NOMO-1 treated with dmso at 0.1 percent for 144 hours (cell line): ENCODE results near the gene MICAL2.

Experiments
- DNase-seq: peaks from one replicate; lab custom pipeline; 2025; ENCODE audit not compliant: unreplicated experiment; lab: John Stamatoyannopoulos, UW

MICAL2 gene

GRCh38 chr11:12221051-12221535 lies 110.7 kb downstream of the MICAL2 start:
- DNase-seq = no peak

- no peak for DNase-seq
Measured at GRCh38 chr11:12222055-12222792, 111.8 kb downstream of the MICAL2 start.

DNA sequence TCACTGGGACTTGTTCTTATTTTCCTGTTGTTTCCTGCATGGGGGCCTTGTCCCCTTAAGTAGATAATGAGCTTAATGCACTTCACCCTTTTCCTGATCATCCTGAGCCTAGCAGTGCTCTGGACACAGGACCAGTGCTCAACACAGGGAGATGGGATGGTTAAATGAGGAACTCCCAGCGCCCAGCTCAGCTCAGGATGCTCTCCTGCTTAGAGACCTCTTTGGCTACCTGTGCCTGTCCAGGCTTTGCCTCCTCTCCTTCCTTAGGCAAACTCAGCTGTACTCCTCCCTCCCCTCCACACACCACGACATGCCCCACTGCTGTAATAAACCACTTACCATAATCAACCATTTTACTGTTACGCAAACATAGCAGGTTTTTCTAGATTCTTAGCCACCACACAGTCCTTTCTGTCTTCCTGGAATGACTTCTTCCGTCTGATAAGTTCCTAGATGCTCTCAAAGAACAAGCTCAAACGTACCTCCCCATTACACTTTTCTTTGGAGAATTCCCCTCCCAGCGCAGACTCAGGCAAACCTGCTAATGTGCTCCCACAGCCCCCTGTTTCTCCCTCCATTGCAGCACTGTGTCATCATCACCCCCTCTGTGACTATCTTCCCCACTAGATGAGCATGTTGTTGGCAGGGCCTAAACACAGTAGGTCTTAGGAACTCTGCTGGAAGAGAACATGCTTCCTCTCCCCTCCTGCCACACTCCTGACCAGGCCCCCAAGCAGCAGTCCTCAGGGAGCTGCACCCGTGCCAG lies 113.6 kb downstream of the MICAL2 start:
- peak; percentile 12 for DNase-seq

DNA sequence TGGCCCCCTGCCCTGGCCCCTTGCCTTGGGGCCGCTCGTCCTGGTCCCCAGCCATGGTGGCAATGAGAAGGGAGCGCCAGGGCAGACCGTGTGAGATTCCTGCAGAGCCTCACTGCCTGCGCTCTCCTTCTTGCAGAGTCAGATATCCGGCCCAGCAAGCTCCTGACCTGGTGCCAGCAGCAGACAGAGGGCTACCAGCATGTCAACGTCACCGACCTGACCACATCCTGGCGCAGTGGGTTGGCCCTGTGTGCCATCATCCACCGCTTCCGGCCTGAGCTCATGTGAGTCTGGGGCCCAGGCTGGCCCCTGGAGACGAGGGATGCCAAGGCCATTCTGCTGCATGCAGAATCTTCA lies 114.1 kb downstream of the MICAL2 start:
- peak; percentile 82 for DNase-seq

GRCh38 chr11:12225046-12225739 lies 114.8 kb downstream of the MICAL2 start:
- no peak for DNase-seq

GRCh38 chr11:12226093-12226492 lies 115.7 kb downstream of the MICAL2 start:
- DNase-seq = no peak

- DNase-seq = no peak
Measured at GRCh38 chr11:12229450-12230229, 119.2 kb downstream of the MICAL2 start.

- no peak for DNase-seq
Measured at GRCh38 chr11:12232160-12232559, 121.8 kb downstream of the MICAL2 start.

DNA sequence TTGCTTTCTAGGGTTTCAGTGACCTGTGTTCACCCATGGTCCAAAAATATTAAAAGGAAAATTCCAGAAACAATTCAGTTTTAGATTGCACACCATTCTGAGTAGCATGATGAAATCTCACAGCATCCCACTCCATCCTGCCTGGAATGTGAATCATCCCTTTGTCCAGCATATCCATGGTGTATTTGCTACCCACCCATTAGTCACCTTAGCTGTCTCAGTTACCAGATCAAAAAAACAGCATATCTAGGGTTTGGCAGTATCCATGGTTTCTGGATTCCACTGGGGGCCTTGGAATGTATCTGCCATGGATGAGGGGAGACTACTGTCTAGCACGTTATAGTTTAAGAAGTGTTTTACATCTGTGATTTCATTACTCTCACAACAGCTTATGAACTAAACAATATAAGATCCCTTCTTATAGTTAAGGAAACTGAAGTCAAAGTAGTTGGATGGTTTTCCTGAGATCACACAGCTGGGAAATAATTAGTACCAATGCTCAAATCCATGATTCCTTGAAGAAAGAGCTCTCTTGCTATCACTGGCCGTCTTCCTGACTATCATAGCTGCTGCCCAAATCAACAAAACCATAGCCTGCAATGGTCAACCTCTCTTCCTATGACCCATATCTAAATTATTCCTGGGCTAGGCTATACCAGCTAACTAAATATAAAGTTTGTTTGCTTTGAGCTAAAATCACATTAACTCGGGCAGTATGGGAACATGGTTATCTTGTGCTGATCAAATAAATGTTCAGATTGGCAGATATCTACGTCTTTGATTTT lies 122.6 kb downstream of the MICAL2 start:
- no peak for DNase-seq

- no peak for DNase-seq
Measured at GRCh38 chr11:12233602-12233925, 123.2 kb downstream of the MICAL2 start.

GRCh38 chr11:12234221-12234620 lies 123.8 kb downstream of the MICAL2 start:
- no peak for DNase-seq

GRCh38 chr11:12235080-12235479 lies 124.7 kb downstream of the MICAL2 start:
- no peak for DNase-seq

DNA sequence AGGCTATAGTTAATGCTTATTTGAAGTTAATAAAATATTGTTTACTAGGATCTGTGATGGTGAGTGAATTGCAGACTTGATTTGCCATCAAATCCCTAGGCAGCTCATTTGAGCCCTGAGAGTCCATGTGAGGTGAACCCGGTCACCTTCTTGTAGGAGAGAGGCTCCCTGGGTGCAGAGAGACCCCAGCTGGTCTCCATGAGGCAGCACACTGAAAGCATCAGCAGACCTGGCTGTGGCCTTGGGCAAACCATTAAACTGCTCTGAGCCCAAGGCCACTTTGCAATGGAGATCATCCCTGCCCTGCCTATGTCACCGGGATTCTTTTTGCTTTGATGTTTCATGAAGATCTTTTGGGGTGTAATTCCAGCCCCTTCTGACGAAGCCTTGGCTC lies 125.2 kb downstream of the MICAL2 start:
- no peak for DNase-seq

DNA sequence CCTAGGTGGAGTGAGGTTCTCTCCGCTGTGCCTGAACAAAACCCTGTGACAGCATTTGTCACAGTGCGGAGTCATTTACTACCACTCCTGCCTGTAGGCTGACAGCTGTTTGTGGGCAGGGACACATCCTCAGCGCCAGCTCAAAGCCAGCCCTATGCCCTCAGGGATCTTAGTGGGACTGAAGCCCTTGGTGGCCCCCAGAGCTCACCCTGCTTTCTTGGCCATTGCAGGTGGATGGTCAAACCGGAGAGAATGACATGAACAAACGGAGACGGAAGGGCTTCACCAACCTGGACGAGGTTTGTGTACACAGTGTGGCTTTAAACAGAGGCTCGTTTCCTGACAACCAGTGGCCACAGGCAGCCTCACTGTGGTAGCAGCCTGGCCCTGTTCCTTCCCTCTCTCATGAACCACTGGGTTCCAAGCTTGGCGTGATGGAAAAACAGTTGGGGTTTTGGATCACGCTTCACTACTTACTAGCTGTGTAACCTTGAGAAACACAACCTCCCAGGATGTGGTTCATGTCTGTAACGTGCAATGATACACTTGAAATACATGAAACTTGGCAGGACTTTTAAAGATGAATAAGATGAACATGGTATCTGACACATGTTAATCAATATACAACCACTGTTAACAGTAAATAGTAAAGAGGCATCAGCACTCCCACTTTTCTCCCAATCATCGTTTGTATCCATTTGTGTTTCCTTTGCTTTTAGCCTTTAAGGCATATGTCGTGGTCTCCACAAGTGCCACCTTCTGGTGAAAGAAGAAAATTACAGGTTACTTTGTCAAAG lies 125.8 kb downstream of the MICAL2 start:
- DNase-seq = no peak

- no peak for DNase-seq
Measured at GRCh38 chr11:12236744-12237101, 126.3 kb downstream of the MICAL2 start.

GRCh38 chr11:12237381-12237784 lies 127.0 kb downstream of the MICAL2 start:
- no peak for DNase-seq

GRCh38 chr11:12238420-12238819 lies 128.0 kb downstream of the MICAL2 start:
- no peak for DNase-seq

DNA sequence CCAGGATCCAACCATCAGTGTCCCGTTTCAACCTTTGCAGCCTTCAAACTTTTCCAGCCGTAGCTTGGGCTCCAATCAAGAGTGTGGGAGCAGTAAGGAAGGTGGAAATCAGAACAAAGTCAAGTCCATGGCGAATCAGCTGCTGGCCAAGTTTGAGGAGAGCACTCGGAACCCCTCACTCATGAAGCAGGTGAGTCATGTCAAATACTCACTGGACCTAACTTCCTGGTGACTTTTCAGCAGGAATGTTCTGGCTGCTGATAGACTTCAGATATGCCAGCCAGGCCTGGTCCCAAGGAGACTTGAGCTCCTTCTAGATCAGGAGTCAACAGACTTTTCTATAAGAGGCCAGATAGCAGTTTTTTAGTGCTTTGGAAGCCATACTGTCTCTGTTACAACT lies 129.0 kb downstream of the MICAL2 start:
- no peak for DNase-seq

- no peak for DNase-seq
Measured at GRCh38 chr11:12239804-12240371, 129.5 kb downstream of the MICAL2 start.
